HG03159 (cell line): Measurements from ENCODE around the gene BEND7.

Source experiments
- ATAC-seq: cut with Tn5 transposase; IDR thresholded peaks from one replicate; pipeline ENCODE4 v1.9.1; 2021; ENCODE audit warnings: mild to moderate bottlenecking, moderate library complexity; ENCODE audit not compliant: unreplicated experiment

The BEND7 gene

GRCh38 chr10:13485623-13486022 is 43.2 kb downstream of the BEND7 start:
- no peak for ATAC-seq

- no peak for ATAC-seq
Measured at GRCh38 chr10:13483951-13484350, 44.9 kb downstream of the BEND7 start.

GRCh38 chr10:13483073-13483472 is 45.7 kb downstream of the BEND7 start:
- no peak for ATAC-seq

- ATAC-seq, result no peak
Measured at GRCh38 chr10:13481690-13482089, 47.1 kb downstream of the BEND7 start.

GRCh38 chr10:13475124-13475523 is 53.7 kb downstream of the BEND7 start:
- ATAC-seq, result no peak

GRCh38 chr10:13473986-13474385 is 54.8 kb downstream of the BEND7 start:
- no peak for ATAC-seq

GRCh38 chr10:13472359-13472758 is 56.5 kb downstream of the BEND7 start:
- no peak for ATAC-seq

GRCh38 chr10:13470270-13470669 is 58.5 kb downstream of the BEND7 start:
- no peak for ATAC-seq

- ATAC-seq, result no peak
Measured at GRCh38 chr10:13462551-13462950, 66.3 kb downstream of the BEND7 start.

- ATAC-seq, result no peak
Measured at GRCh38 chr10:13458687-13459012, 70.2 kb downstream of the BEND7 start.

- no peak for ATAC-seq
Measured at GRCh38 chr10:13457958-13458686, 70.7 kb downstream of the BEND7 start.

- ATAC-seq, result no peak
Measured at GRCh38 chr10:13453896-13454295, 74.9 kb downstream of the BEND7 start.

GRCh38 chr10:13450069-13450468 is 78.7 kb downstream of the BEND7 start:
- ATAC-seq, result no peak

- no peak for ATAC-seq
Measured at GRCh38 chr10:13449296-13449695, 79.5 kb downstream of the BEND7 start.

- no peak for ATAC-seq
Measured at GRCh38 chr10:13448216-13448615, 80.6 kb downstream of the BEND7 start.

GRCh38 chr10:13445656-13446400 is 83.0 kb downstream of the BEND7 start:
- no peak for ATAC-seq

GRCh38 chr10:13441476-13441875 is 87.3 kb downstream of the BEND7 start:
- no peak for ATAC-seq

- ATAC-seq, result no peak
Measured at GRCh38 chr10:13440185-13441061, 88.4 kb downstream of the BEND7 start.

- no peak for ATAC-seq
Measured at GRCh38 chr10:13439313-13440184, 89.3 kb downstream of the BEND7 start.

- ATAC-seq, result no peak
Measured at GRCh38 chr10:13437026-13437555, 91.7 kb downstream of the BEND7 start.
